Ovary (tissue), 9 donors: ENCODE data around the gene MEGF10. TPM values are rescaled to one million over a fixed set of nuclear protein-coding genes. Genes with fewer than 3 reads are reported as not detected.

ENCODE experiments used
- DNase-seq, 5 donors: peaks; one replicate each; pipeline ENCODE4 v3.0.0-alpha.2; 2019 to 2020
- H3K27ac ChIP-seq, 2 donors: fragments of 200-600 bp; one replicate each; pipeline versions ENCODE4 v1.5.1 to v1.8.0; 2019 to 2022
- H3K27me3 ChIP-seq: fragments of 200-600 bp; one replicate; pipeline ENCODE4 v1.8.0; 2022
- H3K36me3 ChIP-seq: fragments of 200-600 bp; sonication (generic); one replicate; pipeline ENCODE4 v1.5.1; 2019
- H3K4me1 ChIP-seq: one replicate; pipeline ENCODE4 v1.8.1; 2013; ENCODE audit warnings: mild to moderate bottlenecking, moderate library complexity; ENCODE audit not compliant: insufficient read depth
- H3K4me3 ChIP-seq: fragments of 200-600 bp; sonication (generic); one replicate; pipeline ENCODE4 v1.5.1; 2017
- H3K9me3 ChIP-seq, 2 donors: fragments of 200-600 bp in 1 of 2; sonication (generic) in 1 of 2; one replicate each; pipeline versions ENCODE4 v1.5.1 to v1.8.1; 2013 to 2019; ENCODE audit warnings: mild to moderate bottlenecking in 1 of 2, moderate library complexity in 1 of 2
- EP300 ChIP-seq: sonication (generic); formaldehyde crosslinking; IDR thresholded peaks from one replicate; pipeline ENCODE4 v1.6.1; 2017; ENCODE audit warnings: antibody characterized with exemption
- POLR2A ChIP-seq: fragments of 450-650 bp; IDR thresholded peaks from one replicate; pipeline ENCODE4 v1.6.1; 2017; ENCODE audit warnings: antibody characterized with exemption, mild to moderate bottlenecking, moderate library complexity
- WGBS, 3 donors: extraction: QIAGEN DNeasy Blood & Tissue Kit in 1 of 3; methylation state at CpG; one replicate each; pipeline versions ENCODE4 v1.1.5 to v1.1.7; 2013 to 2017; 5-methylcytosine and 5-hydroxymethylcytosine counted together
- intact Hi-C, 4 donors: fragments of 100-400 bp; cut with DNase I; formaldehyde crosslinking; loops; one replicate each; pipeline versions ENCODE4 v1.11.0 to v1.15.1; 2022 to 2023
- polyA plus RNA-seq, 2 donors: library from polyadenylated mRNA; stranded (reverse); fragments of 200-250 nt in 1 of 2; fragments of 350-450 nt in 1 of 2; fragmentation: Illumina TruSeq in 1 of 2; extraction: RNeasy Lipid Tissue Mini Kit (QIAGEN cat#74804) in 1 of 2; gene quantifications; one replicate each; pipeline ENCODE4 v1.2.3, GENCODE V29; 2013 to 2014
- total RNA-seq, 7 donors: library from RNA; depleted of rRNA in 2 of 7; stranded (reverse); fragments of >200 nt in 2 of 7; fragmentation: NEBNext Ultra II Directional in 3 of 7; extraction: Animal tissue kit (Norgen Biotek cat#: 25700) in 3 of 7; gene quantifications; one replicate each; pipeline versions ENCODE4 v1.1.0 to v1.2.4, GENCODE V29; 2016 to 2023
- TF ChIP-seq, protein P1 (sequence below), 3 donors: fragments of 450-650 bp in 2 of 3; fragments of 200-600 bp in 1 of 3; IDR thresholded peaks; one replicate each; pipeline versions ENCODE4 v1.5.1 to v1.8.0; 2016 to 2022; ENCODE audit warnings: antibody characterized with exemption in 3 of 3, mild to moderate bottlenecking in 1 of 3
- donor health status: DM: no; HTN: no; CAD: no; lungs with moderate emphysema.
- donor health status: DM: no; HTN: no; CAD: no.
- donor health status: Bipolar disorder and iron deficiency.
- donor health status: DM: yes; HTN: yes; CAD: no.
- donor health status: DM: no; HTN: no; CAD: no.
- donor health status: DM: yes; HTN: yes; CAD: no.

Gene MEGF10
- total and polyA plus RNA-seq, 9 donors, result 0.10 to 1.2 (median 0.51) TPM; not detected in 1

DNA sequence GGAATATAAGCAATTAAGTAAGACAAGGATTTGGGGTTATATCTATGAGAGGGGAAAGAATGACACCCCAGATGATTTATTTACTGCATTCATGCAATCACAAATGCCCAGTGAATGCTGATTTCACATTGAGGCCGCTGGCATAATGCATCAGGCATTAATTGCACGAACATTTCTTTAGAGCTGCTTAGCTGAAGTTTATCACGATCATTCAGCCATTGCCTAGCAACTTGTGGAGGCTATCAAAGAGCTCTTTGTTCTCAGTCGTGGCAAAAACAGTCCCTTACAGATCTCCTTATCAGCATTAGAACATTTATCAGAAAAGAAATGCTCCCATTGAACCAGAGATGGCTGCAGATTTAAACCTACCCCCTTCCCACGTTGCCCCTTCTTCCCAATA, 138.2 kb downstream of the MEGF10 start:
- 44 to 50% (median 47%) methylated on average over 5 of the region's 5 CpGs for WGBS, 3 donors
- H3K4me3 ChIP-seq, result no peak overlapping the region
- H3K27me3 ChIP-seq, result no peaks in the 10 kb centered on the region
- no peak overlapping the region for H3K27ac ChIP-seq
- no peaks in the 10 kb centered on the region for H3K4me1 ChIP-seq
- TF ChIP-seq POLR2A (no peak), EP300 (no peak)
- TF ChIP-seq, protein P1, sequence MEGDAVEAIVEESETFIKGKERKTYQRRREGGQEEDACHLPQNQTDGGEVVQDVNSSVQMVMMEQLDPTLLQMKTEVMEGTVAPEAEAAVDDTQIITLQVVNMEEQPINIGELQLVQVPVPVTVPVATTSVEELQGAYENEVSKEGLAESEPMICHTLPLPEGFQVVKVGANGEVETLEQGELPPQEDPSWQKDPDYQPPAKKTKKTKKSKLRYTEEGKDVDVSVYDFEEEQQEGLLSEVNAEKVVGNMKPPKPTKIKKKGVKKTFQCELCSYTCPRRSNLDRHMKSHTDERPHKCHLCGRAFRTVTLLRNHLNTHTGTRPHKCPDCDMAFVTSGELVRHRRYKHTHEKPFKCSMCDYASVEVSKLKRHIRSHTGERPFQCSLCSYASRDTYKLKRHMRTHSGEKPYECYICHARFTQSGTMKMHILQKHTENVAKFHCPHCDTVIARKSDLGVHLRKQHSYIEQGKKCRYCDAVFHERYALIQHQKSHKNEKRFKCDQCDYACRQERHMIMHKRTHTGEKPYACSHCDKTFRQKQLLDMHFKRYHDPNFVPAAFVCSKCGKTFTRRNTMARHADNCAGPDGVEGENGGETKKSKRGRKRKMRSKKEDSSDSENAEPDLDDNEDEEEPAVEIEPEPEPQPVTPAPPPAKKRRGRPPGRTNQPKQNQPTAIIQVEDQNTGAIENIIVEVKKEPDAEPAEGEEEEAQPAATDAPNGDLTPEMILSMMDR (IDR thresholded peaks at IDR 0.05), result no peak
- no peak for DNase-seq
- H3K36me3 ChIP-seq, result no peaks in the 10 kb centered on the region
- no peaks in the 10 kb centered on the region for H3K9me3 ChIP-seq
- intact Hi-C loops, result no loop called here

DNA sequence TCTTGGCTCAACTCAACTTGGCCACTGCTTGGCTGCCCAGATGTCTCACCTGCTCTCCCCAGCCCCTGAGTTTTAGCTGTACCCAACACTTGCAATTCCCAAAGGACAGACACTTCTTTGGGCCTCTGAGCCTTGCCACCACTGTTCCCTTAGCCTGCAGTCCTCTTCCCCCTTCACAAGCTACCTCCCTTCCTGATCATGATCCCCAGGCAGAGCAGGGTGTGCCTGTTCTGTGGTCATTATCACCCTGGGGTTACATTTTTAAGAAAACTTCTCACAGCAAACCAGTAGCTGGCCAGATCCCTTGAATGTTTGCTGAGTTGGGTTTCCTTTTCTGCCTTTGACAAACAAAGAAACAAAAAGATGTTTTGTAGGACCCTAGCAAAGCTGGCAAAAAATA, 139.3 kb downstream of the MEGF10 start:
- TF ChIP-seq EP300, result no peak
- TF ChIP-seq POLR2A, result no peak
- TF ChIP-seq, protein P1 (IDR thresholded peaks at IDR 0.05), result no peak

DNA sequence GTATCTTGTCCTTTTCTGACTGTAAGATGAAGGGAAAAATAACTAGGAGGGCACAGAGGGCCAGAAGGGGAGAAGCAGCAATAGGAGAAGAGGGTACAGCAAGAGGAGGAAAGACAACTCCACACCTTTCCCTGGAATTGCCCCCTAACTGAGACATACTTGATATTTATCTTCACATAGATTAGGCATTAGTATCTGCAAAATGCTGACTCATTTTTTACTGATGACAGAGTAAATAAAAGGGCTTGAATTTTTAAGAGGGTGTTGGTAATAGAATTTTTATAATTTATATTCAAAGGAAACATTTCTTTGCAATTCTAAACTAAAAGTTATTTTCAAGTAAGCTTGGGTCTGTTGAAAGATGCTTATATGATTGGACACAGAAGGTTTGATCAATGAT, 140.0 kb downstream of the MEGF10 start:
- TF ChIP-seq, protein P1 (IDR thresholded peaks at IDR 0.05), result no peak
- no peak for TF ChIP-seq EP300
- no peak for TF ChIP-seq POLR2A
- Histone ChIP-seq H3K27ac (no peak overlapping the region), H3K9me3 (no peaks in the 10 kb centered on the region), H3K36me3 (no peaks in the 10 kb centered on the region), H3K27me3 (no peaks in the 10 kb centered on the region), H3K4me1 (no peaks in the 10 kb centered on the region), H3K4me3 (no peak overlapping the region)
- intact Hi-C loops, result no loop called here
- DNase-seq, result no peak

More for the DNA sequence above, 139.3 kb downstream of the MEGF10 start:
- no peak overlapping the region for H3K27ac ChIP-seq
- no peaks in the 10 kb centered on the region for H3K36me3 ChIP-seq
- no peaks in the 10 kb centered on the region for H3K9me3 ChIP-seq
- H3K4me1 ChIP-seq, result no peaks in the 10 kb centered on the region
- H3K4me3 ChIP-seq, result no peak overlapping the region
- no peak for DNase-seq
- H3K27me3 ChIP-seq, result no peaks in the 10 kb centered on the region
- intact Hi-C loops, result no loop called here

DNA sequence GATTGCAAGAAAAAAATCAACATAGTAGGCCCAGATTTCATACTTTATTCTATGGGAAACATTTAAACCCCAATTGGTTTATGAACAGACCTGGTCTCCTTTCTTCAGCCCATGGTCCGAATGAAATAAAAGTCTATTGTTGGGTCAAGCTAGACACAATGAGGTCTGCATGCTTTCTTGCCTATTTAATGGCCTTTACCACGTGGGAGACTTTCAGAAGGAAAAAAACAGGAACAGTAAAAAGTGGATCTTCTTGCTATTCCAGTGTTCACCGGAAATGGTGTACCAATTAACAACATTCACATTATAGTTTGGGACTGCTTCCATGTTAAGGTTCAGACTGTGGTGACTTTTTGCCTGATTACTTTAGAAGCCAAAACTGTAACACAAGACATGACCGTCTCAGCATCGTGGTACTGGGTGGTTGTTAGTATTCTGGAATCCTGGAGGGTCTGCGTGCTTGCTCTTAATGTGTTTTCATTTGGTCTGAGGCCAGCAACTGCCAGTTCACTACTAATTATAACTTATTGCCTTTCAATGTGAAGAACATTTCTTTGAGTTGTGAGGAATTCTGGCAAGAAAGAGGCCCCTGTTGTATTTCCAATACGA, 141.5 kb downstream of the MEGF10 start:
- WGBS, 3 donors, result 31 to 47% (median 37%) methylated on average over 7 of the region's 7 CpGs
- Histone ChIP-seq H3K9me3 (no peaks in the 10 kb centered on the region), H3K4me3 (no peak overlapping the region), H3K27ac (no peak overlapping the region), H3K4me1 (no peaks in the 10 kb centered on the region), H3K36me3 (no peaks in the 10 kb centered on the region), H3K27me3 (no peaks in the 10 kb centered on the region)
- no peak for DNase-seq
- TF ChIP-seq, protein P1 (IDR thresholded peaks at IDR 0.05), result no peak
- TF ChIP-seq EP300, result no peak
- TF ChIP-seq POLR2A, result no peak
- intact Hi-C loops, result no loop called here
